ENCODE results near the gene TREM2. TPM values are rescaled to one million over a fixed set of nuclear protein-coding genes. Genes with fewer than 3 reads are reported as not detected.

The TREM2 gene
- total RNA-seq, 1 donor from 2014 or later = not detected

DNA sequence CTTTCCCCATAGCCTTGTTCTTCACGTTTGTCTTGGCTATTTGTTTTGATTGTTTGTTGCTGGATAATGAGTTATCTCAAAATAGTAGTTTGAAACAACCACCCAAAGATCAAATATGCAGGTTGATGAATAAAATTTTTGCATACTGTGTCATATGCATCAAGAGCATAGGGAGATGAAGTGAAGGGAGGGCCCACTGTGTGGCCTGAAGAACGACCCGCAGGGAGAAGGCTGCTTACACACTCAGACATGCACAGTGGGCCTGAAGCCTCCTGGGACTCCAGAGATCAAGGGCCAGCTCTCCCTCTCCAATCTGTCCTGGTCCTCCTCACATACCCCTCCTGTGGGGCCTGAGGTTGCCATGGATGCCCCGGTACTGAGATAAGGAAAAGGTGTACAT is 16.2 kb upstream of the TREM2 start:
- Mint-ChIP-seq H3K4me1 (no peaks in the 10 kb centered on the region), H3K27me3 (ENCODE audit: low read depth) (peaks cover 33% of the 10 kb centered on the region), H3K9me3 (no peaks in the 10 kb centered on the region), H3K36me3 (no peaks in the 10 kb centered on the region), H3K27ac (no peak overlapping the region), H3K4me3 (no peak overlapping the region)
- TF ChIP-seq, protein P1, sequence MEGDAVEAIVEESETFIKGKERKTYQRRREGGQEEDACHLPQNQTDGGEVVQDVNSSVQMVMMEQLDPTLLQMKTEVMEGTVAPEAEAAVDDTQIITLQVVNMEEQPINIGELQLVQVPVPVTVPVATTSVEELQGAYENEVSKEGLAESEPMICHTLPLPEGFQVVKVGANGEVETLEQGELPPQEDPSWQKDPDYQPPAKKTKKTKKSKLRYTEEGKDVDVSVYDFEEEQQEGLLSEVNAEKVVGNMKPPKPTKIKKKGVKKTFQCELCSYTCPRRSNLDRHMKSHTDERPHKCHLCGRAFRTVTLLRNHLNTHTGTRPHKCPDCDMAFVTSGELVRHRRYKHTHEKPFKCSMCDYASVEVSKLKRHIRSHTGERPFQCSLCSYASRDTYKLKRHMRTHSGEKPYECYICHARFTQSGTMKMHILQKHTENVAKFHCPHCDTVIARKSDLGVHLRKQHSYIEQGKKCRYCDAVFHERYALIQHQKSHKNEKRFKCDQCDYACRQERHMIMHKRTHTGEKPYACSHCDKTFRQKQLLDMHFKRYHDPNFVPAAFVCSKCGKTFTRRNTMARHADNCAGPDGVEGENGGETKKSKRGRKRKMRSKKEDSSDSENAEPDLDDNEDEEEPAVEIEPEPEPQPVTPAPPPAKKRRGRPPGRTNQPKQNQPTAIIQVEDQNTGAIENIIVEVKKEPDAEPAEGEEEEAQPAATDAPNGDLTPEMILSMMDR (IDR thresholded peaks at IDR 0.05; ENCODE audit: unreplicated experiment) = no peak
- no peak for DNase-seq (ENCODE audit: low spot score in 2 of 2, unreplicated experiment in 2 of 2)

DNA sequence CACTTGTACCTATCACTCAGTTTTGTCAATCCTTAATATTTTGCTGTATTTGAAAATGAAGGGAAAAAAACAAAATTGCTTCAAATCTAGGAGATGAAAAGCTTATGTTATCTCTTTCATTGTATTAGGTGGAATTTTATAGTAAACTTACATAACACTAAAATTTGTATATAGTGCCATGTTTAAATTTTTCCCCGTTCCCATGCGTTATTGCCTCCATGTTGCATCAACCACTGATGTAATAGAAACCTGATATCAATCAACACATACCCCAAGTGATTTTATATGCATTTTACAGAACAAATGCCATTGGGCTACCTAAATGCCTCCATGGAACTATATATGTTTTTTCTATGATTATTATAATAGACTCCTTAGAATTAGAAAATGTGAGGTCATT is 14.8 kb upstream of the TREM2 start:
- Mint-ChIP-seq H3K4me3 (no peak overlapping the region), H3K4me1 (no peaks in the 10 kb centered on the region), H3K36me3 (no peaks in the 10 kb centered on the region), H3K27ac (no peak overlapping the region), H3K27me3 (ENCODE audit: low read depth) (peaks cover 28% of the 10 kb centered on the region), H3K9me3 (no peaks in the 10 kb centered on the region)
- TF ChIP-seq, protein P1 (IDR thresholded peaks at IDR 0.05; ENCODE audit: unreplicated experiment) = no peak
- no peak for DNase-seq (ENCODE audit: low spot score in 2 of 2, unreplicated experiment in 2 of 2)

DNA sequence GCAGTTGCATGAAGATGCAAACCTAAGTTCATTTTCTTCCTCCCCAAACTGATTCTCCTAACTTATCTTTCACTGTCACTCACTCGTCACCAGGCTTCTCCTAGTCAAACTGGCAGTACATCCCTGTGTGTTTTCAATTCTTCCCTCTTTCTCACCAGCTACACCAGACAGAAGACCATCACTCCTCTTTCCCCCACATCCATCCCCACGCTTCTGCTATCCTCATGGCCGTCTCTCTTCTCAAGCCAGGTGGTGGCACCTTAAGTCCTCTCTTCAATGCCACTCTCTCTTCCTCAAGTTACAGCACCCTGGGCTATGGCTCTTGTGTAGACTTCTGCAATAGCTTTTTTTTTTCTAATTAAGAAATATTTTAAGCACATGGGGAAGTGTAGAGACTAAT is 14.4 kb upstream of the TREM2 start:
- H3K4me3 Mint-ChIP-seq = no peak overlapping the region
- H3K4me1 Mint-ChIP-seq = no peaks in the 10 kb centered on the region
- TF ChIP-seq, protein P1 (IDR thresholded peaks at IDR 0.05; ENCODE audit: unreplicated experiment) = no peak
- no peaks in the 10 kb centered on the region for H3K9me3 Mint-ChIP-seq
- no peaks in the 10 kb centered on the region for H3K36me3 Mint-ChIP-seq
- no peak for DNase-seq (ENCODE audit: low spot score in 2 of 2, unreplicated experiment in 2 of 2)
- H3K27ac Mint-ChIP-seq = no peak overlapping the region
- H3K27me3 Mint-ChIP-seq (ENCODE audit: low read depth) = peaks cover 28% of the 10 kb centered on the region

DNA sequence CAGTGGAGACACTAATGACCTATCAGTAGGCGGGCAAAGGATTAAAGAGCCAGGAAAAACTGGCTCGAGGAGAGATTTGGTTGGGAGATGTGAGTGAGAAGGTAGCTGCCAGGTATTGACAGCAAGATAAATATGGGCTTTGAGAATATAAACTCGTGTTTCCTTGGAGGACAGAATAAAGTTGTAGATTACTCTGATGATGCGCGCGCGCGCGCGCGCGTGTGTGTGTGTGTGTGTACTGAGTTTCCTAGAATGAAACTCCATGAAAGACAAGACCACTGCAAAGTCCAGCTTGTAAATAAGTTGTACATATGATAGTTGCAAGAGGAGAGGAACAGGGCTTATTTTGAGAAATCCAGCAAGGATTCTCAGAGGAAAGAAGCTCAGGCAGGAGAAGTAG is 13.3 kb upstream of the TREM2 start:
- H3K4me3 Mint-ChIP-seq = no peak overlapping the region
- no peaks in the 10 kb centered on the region for H3K36me3 Mint-ChIP-seq
- TF ChIP-seq, protein P1 (IDR thresholded peaks at IDR 0.05; ENCODE audit: unreplicated experiment) = no peak
- H3K27ac Mint-ChIP-seq = no peak overlapping the region
- no peaks in the 10 kb centered on the region for H3K9me3 Mint-ChIP-seq
- no peaks in the 10 kb centered on the region for H3K4me1 Mint-ChIP-seq
- no peak for DNase-seq (ENCODE audit: low spot score in 2 of 2, unreplicated experiment in 2 of 2)
- H3K27me3 Mint-ChIP-seq (ENCODE audit: low read depth) = peaks cover 31% of the 10 kb centered on the region

DNA sequence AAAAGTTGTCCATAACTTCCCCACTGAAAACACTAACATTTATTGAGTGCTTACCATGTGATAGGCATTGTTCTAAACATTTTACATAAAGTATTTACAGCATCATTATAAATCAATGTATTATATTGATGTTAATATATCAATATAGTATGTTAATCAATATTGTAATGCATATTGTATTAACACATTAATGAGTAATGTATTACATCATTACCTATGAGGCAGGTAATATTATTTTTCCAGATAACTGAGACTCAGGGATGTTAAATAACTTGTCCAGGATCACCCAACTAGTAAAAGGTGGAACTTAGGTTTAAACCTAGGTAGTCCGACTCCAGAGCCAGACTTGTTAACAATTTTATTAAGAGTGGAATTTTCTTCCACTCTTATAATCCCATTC is 12.2 kb upstream of the TREM2 start:
- Mint-ChIP-seq H3K36me3 (no peaks in the 10 kb centered on the region), H3K27me3 (ENCODE audit: low read depth) (peaks cover 37% of the 10 kb centered on the region), H3K4me1 (no peaks in the 10 kb centered on the region), H3K9me3 (no peaks in the 10 kb centered on the region), H3K4me3 (no peak overlapping the region), H3K27ac (no peak overlapping the region)
- no peak for DNase-seq (ENCODE audit: low spot score in 2 of 2, unreplicated experiment in 2 of 2)
- TF ChIP-seq, protein P1 (IDR thresholded peaks at IDR 0.05; ENCODE audit: unreplicated experiment) = no peak

DNA sequence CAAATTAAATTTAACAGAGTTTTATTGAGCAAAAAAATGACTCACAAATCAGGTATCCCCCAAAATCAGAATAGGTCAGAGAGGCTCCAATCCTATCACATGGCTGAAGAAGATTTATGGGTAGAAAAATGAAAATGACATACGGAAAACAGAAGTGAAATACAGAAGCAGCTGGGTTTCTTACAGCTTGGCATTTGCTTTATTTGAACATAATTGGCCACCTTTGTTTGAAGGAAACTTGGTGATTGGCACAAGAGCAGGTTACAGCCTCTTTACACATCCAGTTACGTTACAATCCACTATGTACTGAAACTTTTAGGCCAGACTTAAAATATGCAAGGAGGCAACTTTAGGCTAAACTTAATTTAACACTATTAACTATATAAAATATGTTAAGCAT is 11.7 kb upstream of the TREM2 start:
- no peak for DNase-seq (ENCODE audit: low spot score in 2 of 2, unreplicated experiment in 2 of 2)
- no peaks in the 10 kb centered on the region for H3K9me3 Mint-ChIP-seq
- H3K27me3 Mint-ChIP-seq (ENCODE audit: low read depth) = peaks cover 37% of the 10 kb centered on the region
- no peak overlapping the region for H3K27ac Mint-ChIP-seq
- no peaks in the 10 kb centered on the region for H3K4me1 Mint-ChIP-seq
- no peak overlapping the region for H3K4me3 Mint-ChIP-seq
- TF ChIP-seq, protein P1 (IDR thresholded peaks at IDR 0.05; ENCODE audit: unreplicated experiment) = no peak
- no peaks in the 10 kb centered on the region for H3K36me3 Mint-ChIP-seq
